Left forelimb (tissue), 1 donor: Measurements from ENCODE around the gene ERC2.

Experiments used
- DNase-seq: peaks from one replicate; pipeline ENCODE4 v3.0.0-alpha.2; 2018; ENCODE audit warnings: low spot score

Gene ERC2

GRCh38 chr3:55790596-55791350 lies 677.5 kb downstream of the ERC2 start:
- no peak for DNase-seq

- no peak for DNase-seq
Measured at GRCh38 chr3:55789516-55789915, 678.8 kb downstream of the ERC2 start.

GRCh38 chr3:55782807-55783206 lies 685.5 kb downstream of the ERC2 start:
- DNase-seq: no peak

GRCh38 chr3:55782351-55782750 lies 685.9 kb downstream of the ERC2 start:
- DNase-seq: no peak

- DNase-seq: no peak
Measured at GRCh38 chr3:55780913-55781312, 687.4 kb downstream of the ERC2 start.

DNA sequence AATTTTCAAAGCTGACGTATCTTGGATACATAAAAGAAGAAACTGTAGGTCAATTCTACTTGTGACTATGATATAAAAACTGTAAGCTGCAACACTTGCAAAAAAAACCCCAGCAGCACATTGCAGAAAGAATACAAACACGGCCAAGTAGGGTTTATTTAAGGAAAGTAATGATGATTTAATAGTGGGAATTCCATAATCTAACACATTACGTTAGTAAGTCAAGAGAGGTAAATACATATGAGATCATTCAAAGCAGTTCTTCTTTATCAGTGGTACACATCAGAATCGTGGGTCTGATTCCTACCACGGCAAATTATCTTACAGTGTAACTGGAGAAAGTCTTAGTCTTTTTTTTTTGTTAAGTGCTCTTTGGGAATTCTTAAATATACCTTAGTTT lies 688.7 kb downstream of the ERC2 start:
- no peak for DNase-seq

DNA sequence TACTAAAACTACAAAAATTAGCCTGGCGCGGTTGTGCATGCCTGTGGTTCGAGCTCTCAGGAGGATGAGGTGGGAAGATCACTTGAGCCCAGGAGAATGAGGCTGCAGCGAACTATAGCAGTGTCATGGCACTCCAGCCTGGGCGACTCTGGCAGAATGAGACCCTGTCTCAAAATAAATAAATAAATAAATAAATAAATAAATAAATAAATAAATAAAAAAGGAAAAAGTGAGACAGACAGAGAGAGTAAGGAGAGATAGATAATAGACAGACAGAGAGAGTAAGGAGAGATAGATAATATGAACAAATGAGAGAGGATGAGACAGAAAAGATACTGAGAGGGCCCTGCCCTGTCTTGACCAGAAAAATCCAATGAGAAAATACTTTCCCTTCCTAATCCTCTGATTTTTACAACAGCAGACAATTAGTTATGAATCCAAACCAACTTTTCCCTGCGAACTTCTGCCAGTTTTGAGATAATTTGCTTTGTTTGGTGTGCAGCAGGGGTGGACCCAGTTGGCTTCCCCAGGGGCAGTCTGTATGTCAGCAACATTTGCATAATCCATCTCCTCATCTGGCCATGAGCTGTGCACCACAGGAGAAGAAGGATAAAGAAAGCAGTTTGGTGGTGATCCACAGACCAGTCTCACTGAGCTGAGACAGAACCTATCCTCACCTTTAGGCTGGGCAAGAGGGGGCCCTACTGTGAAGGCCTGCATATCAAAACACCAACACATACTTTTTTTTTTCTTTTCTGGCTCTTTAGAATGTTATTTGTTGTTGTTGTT lies 692.7 kb downstream of the ERC2 start:
- no peak for DNase-seq

DNA sequence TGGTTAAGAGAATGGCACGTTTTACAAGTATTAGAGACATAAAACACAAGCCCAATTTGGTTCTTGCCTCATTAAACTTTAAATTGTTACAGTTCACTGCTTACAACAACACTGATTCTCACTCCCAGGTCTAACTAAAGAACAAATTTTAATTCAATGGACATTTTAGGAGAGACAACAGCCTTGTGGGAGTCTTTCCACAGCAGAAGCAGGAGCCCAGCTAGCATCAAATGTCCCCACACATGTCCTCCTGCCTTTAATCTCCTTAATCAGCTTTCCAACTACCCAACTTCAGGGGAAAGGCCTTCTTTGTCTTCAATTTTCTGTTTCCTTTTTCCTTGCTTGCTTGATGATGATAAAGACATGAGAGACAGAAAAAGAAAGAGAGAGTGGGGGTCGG lies 693.4 kb downstream of the ERC2 start:
- no peak for DNase-seq

DNA sequence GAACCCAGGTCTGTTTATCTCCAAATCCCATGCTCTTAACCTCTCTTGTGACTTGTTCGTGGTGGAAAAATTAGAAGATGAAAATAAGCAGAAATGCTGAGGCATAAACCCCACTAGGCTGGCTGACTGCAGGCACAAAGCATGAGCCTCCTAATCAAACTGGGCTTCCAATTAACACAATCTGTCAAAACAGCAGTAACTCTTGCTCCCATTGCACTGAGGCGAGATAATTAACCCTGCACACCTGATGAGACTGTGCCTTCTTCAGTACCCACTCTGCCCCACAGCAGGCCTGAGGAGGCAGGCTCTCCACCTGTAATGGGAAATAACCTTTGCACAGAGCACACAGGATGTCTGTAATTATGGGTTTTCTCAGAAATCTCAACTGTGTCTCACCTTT lies 696.8 kb downstream of the ERC2 start:
- DNase-seq: no peak

DNA sequence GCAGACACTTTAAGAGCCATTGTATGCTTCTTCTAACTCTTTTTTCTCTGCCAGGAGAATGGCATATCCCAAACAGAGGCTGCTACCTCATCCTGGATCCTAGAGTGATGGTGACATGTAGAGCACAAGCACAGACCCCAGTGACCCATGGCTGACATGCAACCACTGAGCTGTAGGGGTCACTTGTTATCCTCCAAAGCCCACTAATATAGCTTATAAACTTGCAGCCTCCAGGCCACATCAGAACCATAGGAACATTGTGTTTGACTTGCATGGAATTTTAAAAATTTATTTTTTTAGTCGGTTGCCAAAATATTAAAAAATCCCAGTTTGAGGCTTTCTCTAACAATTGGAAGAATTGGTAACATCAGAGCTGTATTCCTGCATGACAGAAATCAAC lies 698.2 kb downstream of the ERC2 start:
- DNase-seq: no peak

GRCh38 chr3:55766753-55767152 lies 701.5 kb downstream of the ERC2 start:
- no peak for DNase-seq

- DNase-seq: no peak
Measured at GRCh38 chr3:55765906-55766701, 702.2 kb downstream of the ERC2 start.

DNA sequence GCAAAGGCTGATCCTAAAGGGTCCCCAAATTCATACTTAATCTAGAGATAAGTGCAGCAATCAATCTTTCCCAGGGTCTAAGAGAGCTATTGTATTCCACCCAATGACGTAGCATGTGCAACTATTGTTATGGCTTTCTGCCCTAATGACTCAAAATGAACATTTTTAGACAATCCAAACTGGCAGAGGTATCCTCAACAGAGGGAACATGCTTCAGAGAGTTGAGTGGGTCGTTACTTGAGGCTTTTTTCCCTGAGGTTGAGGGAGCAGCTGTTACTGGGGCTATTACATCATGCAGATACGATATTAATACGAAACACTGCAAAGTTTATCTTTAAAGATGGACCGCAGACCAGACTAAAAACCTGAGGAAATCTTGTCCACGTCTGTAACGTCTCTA lies 702.9 kb downstream of the ERC2 start:
- DNase-seq: no peak

GRCh38 chr3:55756976-55757375 lies 711.3 kb downstream of the ERC2 start:
- no peak for DNase-seq

- no peak for DNase-seq
Measured at GRCh38 chr3:55755516-55756205, 712.6 kb downstream of the ERC2 start.

- DNase-seq: no peak
Measured at GRCh38 chr3:55752911-55753310, 715.4 kb downstream of the ERC2 start.

DNA sequence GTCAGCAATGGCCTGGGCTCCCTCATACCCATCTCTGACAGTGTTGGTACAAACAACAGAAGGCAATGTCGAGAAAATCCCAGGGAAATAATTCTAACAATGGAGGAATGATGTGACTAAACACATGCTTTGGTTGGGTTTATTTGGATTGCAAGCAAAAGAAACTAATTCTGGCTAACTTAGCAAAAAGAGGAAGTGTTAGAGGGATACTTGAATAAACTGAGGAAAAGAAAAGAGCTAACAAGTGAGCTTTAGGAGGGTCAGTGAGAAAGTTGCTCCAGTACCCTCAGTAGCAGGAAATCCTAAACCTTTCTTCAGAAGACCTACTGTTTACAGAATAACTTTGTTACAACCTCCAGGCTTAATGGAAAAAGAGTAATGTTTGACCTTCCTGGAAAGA lies 716.5 kb downstream of the ERC2 start:
- DNase-seq: no peak

- DNase-seq: no peak
Measured at GRCh38 chr3:55750525-55750924, 717.7 kb downstream of the ERC2 start.

- no peak for DNase-seq
Measured at GRCh38 chr3:55749036-55749435, 719.2 kb downstream of the ERC2 start.

- DNase-seq: no peak
Measured at GRCh38 chr3:55746808-55747413, 721.4 kb downstream of the ERC2 start.

- DNase-seq: no peak
Measured at GRCh38 chr3:55742832-55743136, 725.5 kb downstream of the ERC2 start.
